ENCODE measurements around the gene MACF1. TPM values are rescaled to one million over a fixed set of nuclear protein-coding genes. Genes with fewer than 3 reads are reported as not detected.

The MACF1 gene
- total RNA-seq, 1 donor, result 284 TPM

GRCh38 chr1:39226836-39227235, 22.3 kb downstream of the MACF1 start:
- no peak for DNase-seq (ENCODE audit: low read depth)
- no peak for TF ChIP-seq CTCF (IDR thresholded peaks at IDR 0.05; ENCODE audit: insufficient read depth, low read length)
- no peak overlapping the region for H3K4me3 ChIP-seq (ENCODE audit: low read depth, low read length)

GRCh38 chr1:39228252-39228651, 23.8 kb downstream of the MACF1 start:
- no peak for TF ChIP-seq CTCF (IDR thresholded peaks at IDR 0.05; ENCODE audit: insufficient read depth, low read length)
- H3K4me3 ChIP-seq (ENCODE audit: low read depth, low read length), result no peak overlapping the region
- DNase-seq (ENCODE audit: low read depth), result no peak

GRCh38 chr1:39229504-39229903, 25.0 kb downstream of the MACF1 start:
- TF ChIP-seq CTCF (IDR thresholded peaks at IDR 0.05; ENCODE audit: insufficient read depth, low read length), result no peak
- no peak for DNase-seq (ENCODE audit: low read depth)
- H3K4me3 ChIP-seq (ENCODE audit: low read depth, low read length), result no peak overlapping the region

- TF ChIP-seq CTCF (IDR thresholded peaks at IDR 0.05; ENCODE audit: insufficient read depth, low read length), result no peak
- no peak for DNase-seq (ENCODE audit: low read depth)
- H3K4me3 ChIP-seq (ENCODE audit: low read depth, low read length), result no peak overlapping the region
Observed at GRCh38 chr1:39230261-39231190, 26.0 kb downstream of the MACF1 start.

GRCh38 chr1:39236971-39237370, 32.5 kb downstream of the MACF1 start:
- no peak overlapping the region for H3K4me3 ChIP-seq (ENCODE audit: low read depth, low read length)
- no peak for DNase-seq (ENCODE audit: low read depth)
- no peak for TF ChIP-seq CTCF (IDR thresholded peaks at IDR 0.05; ENCODE audit: insufficient read depth, low read length)

- no peak for TF ChIP-seq CTCF (IDR thresholded peaks at IDR 0.05; ENCODE audit: insufficient read depth, low read length)
- H3K4me3 ChIP-seq (ENCODE audit: low read depth, low read length), result no peak overlapping the region
- DNase-seq (ENCODE audit: low read depth), result peak; percentile 96
Observed at GRCh38 chr1:39238476-39238875, 34.0 kb downstream of the MACF1 start.

Measured in fibroblast of the aortic adventitia (primary cell).